ENCODE results near the gene SPDYC.

Gene SPDYC

DNA sequence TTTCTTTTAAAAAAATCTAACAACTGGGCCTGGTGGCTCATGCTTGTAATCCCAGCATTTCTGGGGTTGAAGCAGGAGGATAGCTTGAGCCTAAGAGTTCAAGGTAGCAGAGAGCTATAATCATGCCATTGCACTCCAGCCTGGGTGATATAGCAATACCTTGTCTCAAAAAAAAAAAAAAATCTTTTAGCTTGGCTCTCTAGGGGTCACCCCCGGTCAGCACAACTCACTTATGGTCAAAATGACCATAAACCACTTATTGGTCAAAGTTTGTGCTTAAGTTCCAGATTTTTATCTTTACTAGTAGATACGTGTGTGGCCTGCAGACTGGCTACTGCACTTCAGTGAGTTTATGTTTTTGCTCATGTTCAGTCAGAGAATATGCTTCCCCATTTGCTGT, 6.3 kb upstream of the SPDYC start:
- Histone ChIP-seq H3K9ac (ENCODE audit: low read depth, low read length) (no peak overlapping the region), H3K4me1 (ENCODE audit: insufficient read depth, low read length) (no peaks in the 10 kb centered on the region), H3K4me2 (ENCODE audit: insufficient read depth, low read length) (no peak overlapping the region)

GRCh38 chr11:65165410-65166317, 4.4 kb upstream of the SPDYC start:
- no peaks in the 10 kb centered on the region for H3K27me3 ChIP-seq (ENCODE audit: insufficient read depth, low read length, poor library complexity)
- no peaks in the 10 kb centered on the region for H4K20me1 ChIP-seq (ENCODE audit: insufficient read depth, low read length)
- no peaks in the 10 kb centered on the region for H3K36me3 ChIP-seq (ENCODE audit: insufficient read depth, low read length)
- H3K4me1 ChIP-seq (ENCODE audit: insufficient read depth, low read length) = no peaks in the 10 kb centered on the region
- H3K79me2 ChIP-seq (ENCODE audit: insufficient read depth, low read length) = no peaks in the 10 kb centered on the region
- no peak for ATAC-seq (ENCODE audit: insufficient read depth, low read depth)
- DNase-seq = no peak
- no peak overlapping the region for H2AFZ ChIP-seq (ENCODE audit: low read depth, low read length)
- no peak overlapping the region for H3K27ac ChIP-seq (ENCODE audit: low read length)
- TF ChIP-seq EZH2 (IDR thresholded peaks at IDR 0.05; ENCODE audit: borderline replicate concordance, low read depth, low read length, severe bottlenecking) (no peak), CTCF (IDR thresholded peaks at IDR 0.05; ENCODE audit: borderline replicate concordance, extremely low read depth, low read length, poor library complexity, severe bottlenecking) (no peak)
- H3K9ac ChIP-seq (ENCODE audit: low read depth, low read length) = no peak overlapping the region
- H3K4me3 ChIP-seq (ENCODE audit: low read depth in 1 of 2, low read length in 2 of 2) = no peak overlapping the region
- no peaks in the 10 kb centered on the region for H3K9me3 ChIP-seq (ENCODE audit: insufficient read depth, low read length, severe bottlenecking)
- no peak overlapping the region for H3K4me2 ChIP-seq (ENCODE audit: insufficient read depth, low read length)

More for the DNA sequence above, 6.3 kb upstream of the SPDYC start:
- H2AFZ ChIP-seq (ENCODE audit: low read depth, low read length) = no peak overlapping the region
- peaks cover 6% of the 10 kb centered on the region for H3K27me3 ChIP-seq (ENCODE audit: insufficient read depth, low read length, poor library complexity)
- no peak for TF ChIP-seq EZH2 (IDR thresholded peaks at IDR 0.05; ENCODE audit: borderline replicate concordance, low read depth, low read length, severe bottlenecking)
- TF ChIP-seq CTCF (IDR thresholded peaks at IDR 0.05; ENCODE audit: borderline replicate concordance, extremely low read depth, low read length, poor library complexity, severe bottlenecking) = no peak
- no peak overlapping the region for H3K4me3 ChIP-seq (ENCODE audit: low read depth in 1 of 2, low read length in 2 of 2)
- no peak overlapping the region for H3K27ac ChIP-seq (ENCODE audit: low read length)
- H3K79me2 ChIP-seq (ENCODE audit: insufficient read depth, low read length) = no peaks in the 10 kb centered on the region
- H3K36me3 ChIP-seq (ENCODE audit: insufficient read depth, low read length) = no peaks in the 10 kb centered on the region
- DNase-seq (no peak), ATAC-seq (ENCODE audit: insufficient read depth, low read depth) (no peak)
- H3K9me3 ChIP-seq (ENCODE audit: insufficient read depth, low read length, severe bottlenecking) = no peaks in the 10 kb centered on the region
- H4K20me1 ChIP-seq (ENCODE audit: insufficient read depth, low read length) = no peaks in the 10 kb centered on the region

- no peaks in the 10 kb centered on the region for H3K9me3 ChIP-seq (ENCODE audit: insufficient read depth, low read length, severe bottlenecking)
- H3K4me3 ChIP-seq (ENCODE audit: low read depth in 1 of 2, low read length in 2 of 2) = no peak overlapping the region
- no peaks in the 10 kb centered on the region for H3K36me3 ChIP-seq (ENCODE audit: insufficient read depth, low read length)
- TF ChIP-seq CTCF (IDR thresholded peaks at IDR 0.05; ENCODE audit: borderline replicate concordance, extremely low read depth, low read length, poor library complexity, severe bottlenecking) (no peak), EZH2 (IDR thresholded peaks at IDR 0.05; ENCODE audit: borderline replicate concordance, low read depth, low read length, severe bottlenecking) (no peak)
- no peak overlapping the region for H3K27ac ChIP-seq (ENCODE audit: low read length)
- no peaks in the 10 kb centered on the region for H3K27me3 ChIP-seq (ENCODE audit: insufficient read depth, low read length, poor library complexity)
- no peaks in the 10 kb centered on the region for H3K4me1 ChIP-seq (ENCODE audit: insufficient read depth, low read length)
- H4K20me1 ChIP-seq (ENCODE audit: insufficient read depth, low read length) = no peaks in the 10 kb centered on the region
- H3K9ac ChIP-seq (ENCODE audit: low read depth, low read length) = no peak overlapping the region
- no peak overlapping the region for H2AFZ ChIP-seq (ENCODE audit: low read depth, low read length)
- ATAC-seq (ENCODE audit: insufficient read depth, low read depth) = no peak
- no peak for DNase-seq
- no peak overlapping the region for H3K4me2 ChIP-seq (ENCODE audit: insufficient read depth, low read length)
- H3K79me2 ChIP-seq (ENCODE audit: insufficient read depth, low read length) = no peaks in the 10 kb centered on the region
Observed at GRCh38 chr11:65166893-65167292, 3.1 kb upstream of the SPDYC start.
